ENCODE results near the gene PIK3CA.

The PIK3CA gene

GRCh38 chr3:179147873-179148615 lies at the start of gene PIK3CA:
TSS of gene PIK3CA (plus strand) at chr3:179148357. CDS start at chr3:179198826, 50,469 bp downstream.
- TF ChIP-seq CEBPB (IDR thresholded peaks at IDR 0.05) = no peak
- peak; percentile 30; the same call in 1 of the 2 replicates for TF ChIP-seq ZBTB7A (IDR thresholded peaks at IDR 0.05; ENCODE audit: low read depth)
- TF ChIP-seq YY1 (IDR thresholded peaks at IDR 0.05; ENCODE audit: low read depth) = peak; percentile 55
- TF ChIP-seq USF1 (IDR thresholded peaks at IDR 0.05) = no peak
- TF ChIP-seq TEAD4 (IDR thresholded peaks at IDR 0.05) = no peak
- peak; percentile 24; the same call in 1 of the 2 replicates for TF ChIP-seq TAF1 (IDR thresholded peaks at IDR 0.05; ENCODE audit: low read depth)
- TF ChIP-seq MAX (IDR thresholded peaks at IDR 0.05) = peak; percentile 34
- peak; percentile 27; the same call in 1 of the 2 replicates for TF ChIP-seq TCF12 (IDR thresholded peaks at IDR 0.05; ENCODE audit: low read depth)
- no peak for TF ChIP-seq FOXM1 (IDR thresholded peaks at IDR 0.05; ENCODE audit: borderline replicate concordance, low read depth)
- TF ChIP-seq EP300 (IDR thresholded peaks at IDR 0.05; ENCODE audit: borderline replicate concordance) = no peak
- TF ChIP-seq CREB1 (IDR thresholded peaks at IDR 0.05; ENCODE audit: low read depth) = no peak
- no peak for TF ChIP-seq RAD21 (IDR thresholded peaks at IDR 0.05; ENCODE audit: low read depth)
- TF ChIP-seq EGR1 (IDR thresholded peaks at IDR 0.05) = peak; percentile 9; the same call in 1 of the 2 replicates
- TF ChIP-seq REST (IDR thresholded peaks at IDR 0.05; ENCODE audit: low read depth) = no peak
- TF ChIP-seq NFIC (IDR thresholded peaks at IDR 0.05) = no peak

GRCh38 chr3:179098388-179099077 lies 49.6 kb upstream of the PIK3CA start:
- TF ChIP-seq CREB1 (IDR thresholded peaks at IDR 0.05; ENCODE audit: low read depth) (no peak), REST (IDR thresholded peaks at IDR 0.05; ENCODE audit: low read depth) (no peak), EGR1 (IDR thresholded peaks at IDR 0.05) (no peak), TCF12 (IDR thresholded peaks at IDR 0.05; ENCODE audit: low read depth) (no peak), CEBPB (IDR thresholded peaks at IDR 0.05) (no peak), FOXM1 (IDR thresholded peaks at IDR 0.05; ENCODE audit: borderline replicate concordance, low read depth) (no peak), TAF1 (IDR thresholded peaks at IDR 0.05; ENCODE audit: low read depth) (no peak), ZBTB7A (IDR thresholded peaks at IDR 0.05; ENCODE audit: low read depth) (no peak)

GRCh38 chr3:179100652-179101051 lies 47.5 kb upstream of the PIK3CA start:
- no peak for TF ChIP-seq MAX (IDR thresholded peaks at IDR 0.05)
- no peak for TF ChIP-seq RAD21 (IDR thresholded peaks at IDR 0.05; ENCODE audit: low read depth)
- TF ChIP-seq ZBTB7A (IDR thresholded peaks at IDR 0.05; ENCODE audit: low read depth) = no peak
- TF ChIP-seq EGR1 (IDR thresholded peaks at IDR 0.05) = no peak
- TF ChIP-seq TEAD4 (IDR thresholded peaks at IDR 0.05) = no peak
- TF ChIP-seq REST (IDR thresholded peaks at IDR 0.05; ENCODE audit: low read depth) = no peak
- TF ChIP-seq EP300 (IDR thresholded peaks at IDR 0.05; ENCODE audit: borderline replicate concordance) = no peak
- TF ChIP-seq FOXM1 (IDR thresholded peaks at IDR 0.05; ENCODE audit: borderline replicate concordance, low read depth) = no peak
- TF ChIP-seq TCF12 (IDR thresholded peaks at IDR 0.05; ENCODE audit: low read depth) = no peak
- TF ChIP-seq YY1 (IDR thresholded peaks at IDR 0.05; ENCODE audit: low read depth) = no peak
- no peak for TF ChIP-seq TAF1 (IDR thresholded peaks at IDR 0.05; ENCODE audit: low read depth)
- TF ChIP-seq CEBPB (IDR thresholded peaks at IDR 0.05) = no peak
- TF ChIP-seq CREB1 (IDR thresholded peaks at IDR 0.05; ENCODE audit: low read depth) = no peak
- no peak for TF ChIP-seq NFIC (IDR thresholded peaks at IDR 0.05)
- TF ChIP-seq USF1 (IDR thresholded peaks at IDR 0.05) = no peak
